Measurements from ENCODE around the gene RMP24.
"Not testable (repeated sequence)": the region's sequence is repeated elsewhere in the genome, so short reads cannot be mapped to it uniquely, and the experiment has no call there.

RMP24 gene

DNA sequence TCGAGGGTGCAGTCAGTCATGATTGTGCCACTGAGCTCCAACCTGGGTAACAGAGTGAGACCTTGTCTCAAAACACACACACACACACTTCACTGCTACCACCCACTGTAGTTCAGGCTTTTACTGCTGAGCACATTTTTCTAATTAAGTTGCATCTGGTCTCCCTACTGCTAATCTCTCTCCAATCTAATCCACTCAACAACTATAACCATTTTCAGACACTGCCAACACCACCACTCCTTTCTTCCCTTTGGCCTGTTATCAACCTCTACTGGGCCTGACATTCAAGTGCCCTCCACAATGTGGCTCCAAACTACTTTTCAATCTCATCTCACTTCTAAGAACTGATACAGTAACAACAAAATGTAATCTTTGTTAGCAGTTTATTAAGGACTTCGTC lies 44.8 kb downstream of the RMP24 start:
- TF ChIP-seq CTCF (IDR thresholded peaks at IDR 0.05; ENCODE audit: insufficient read depth in 1 of 2, low read depth in 1 of 2, low read length in 1 of 2, severe bottlenecking in 1 of 2, unreplicated experiment in 1 of 2): no peak
- no peak overlapping the region for H3K4me3 Mint-ChIP-seq (ENCODE audit: unreplicated experiment)
- H3K9me3 Mint-ChIP-seq (ENCODE audit: unreplicated experiment): no peaks in the 10 kb centered on the region
- Histone ChIP-seq H3K4me1 (no peaks in the 10 kb centered on the region), H3K36me3 (ENCODE audit: control insufficient read depth, insufficient read depth, low read length) (no peaks in the 10 kb centered on the region), H3K27me3 (replicated peaks; ENCODE audit: control insufficient read depth, insufficient read depth, low read length) (no peaks in the 10 kb centered on the region), H3K4me3 (ENCODE audit: low read depth, low read length) (no peak overlapping the region), H3K9me3 (no peaks in the 10 kb centered on the region)
- ChIA-PET POLR2A (no interaction called here), CTCF (interaction anchor here (0.6 kb wide), 1 partner anchor 266 kb away, joined by 3 read pairs; no protein-coding TSS in a partner anchor)
- no peak for DNase-seq
- no peaks in the 10 kb centered on the region for H3K27me3 Mint-ChIP-seq (ENCODE audit: insufficient read depth, unreplicated experiment)
- H3K27ac Mint-ChIP-seq (ENCODE audit: unreplicated experiment): no peak overlapping the region
- no peaks in the 10 kb centered on the region for H3K4me1 Mint-ChIP-seq (ENCODE audit: low read depth, unreplicated experiment)
- H3K36me3 Mint-ChIP-seq (ENCODE audit: insufficient read depth, unreplicated experiment): no peaks in the 10 kb centered on the region
- intact Hi-C loops (cut with micrococcal nuclease; ENCODE audit: unreplicated experiment): loop anchor here (5.0 to 10.0 kb wide), 4 partner anchors 48 to 265 kb away; partner anchors contain the start of genes ELP2, RPRD1A and SLC39A6
- BruUV-seq (replicated peaks): no TSS peak

- no peak for TF ChIP-seq CTCF (IDR thresholded peaks at IDR 0.05; ENCODE audit: insufficient read depth in 1 of 2, low read depth in 1 of 2, low read length in 1 of 2, severe bottlenecking in 1 of 2, unreplicated experiment in 1 of 2)
- intact Hi-C loops (cut with micrococcal nuclease; ENCODE audit: unreplicated experiment): no loop called here
- H3K4me3 ChIP-seq (ENCODE audit: low read depth, low read length): no peak overlapping the region
- Mint-ChIP-seq H3K9me3 (ENCODE audit: unreplicated experiment) (no peaks in the 10 kb centered on the region), H3K27me3 (ENCODE audit: insufficient read depth, unreplicated experiment) (no peaks in the 10 kb centered on the region), H3K36me3 (ENCODE audit: insufficient read depth, unreplicated experiment) (peaks cover 3% of the 10 kb centered on the region), H3K4me3 (ENCODE audit: unreplicated experiment) (no peak overlapping the region), H3K27ac (ENCODE audit: unreplicated experiment) (no peak overlapping the region), H3K4me1 (ENCODE audit: low read depth, unreplicated experiment) (no peaks in the 10 kb centered on the region)
- POLR2A ChIA-PET: no interaction called here
- DNase-seq: no peak
- no peaks in the 10 kb centered on the region for H3K36me3 ChIP-seq (ENCODE audit: control insufficient read depth, insufficient read depth, low read length)
- no peaks in the 10 kb centered on the region for H3K9me3 ChIP-seq
- no peaks in the 10 kb centered on the region for H3K27me3 ChIP-seq (replicated peaks; ENCODE audit: control insufficient read depth, insufficient read depth, low read length)
- CTCF ChIA-PET: no interaction called here
- H3K4me1 ChIP-seq: no peaks in the 10 kb centered on the region
- no TSS peak for BruUV-seq (replicated peaks)
These were observed 47.8 kb downstream of the RMP24 start for GRCh38 chr18:36020174-36020711.

DNA sequence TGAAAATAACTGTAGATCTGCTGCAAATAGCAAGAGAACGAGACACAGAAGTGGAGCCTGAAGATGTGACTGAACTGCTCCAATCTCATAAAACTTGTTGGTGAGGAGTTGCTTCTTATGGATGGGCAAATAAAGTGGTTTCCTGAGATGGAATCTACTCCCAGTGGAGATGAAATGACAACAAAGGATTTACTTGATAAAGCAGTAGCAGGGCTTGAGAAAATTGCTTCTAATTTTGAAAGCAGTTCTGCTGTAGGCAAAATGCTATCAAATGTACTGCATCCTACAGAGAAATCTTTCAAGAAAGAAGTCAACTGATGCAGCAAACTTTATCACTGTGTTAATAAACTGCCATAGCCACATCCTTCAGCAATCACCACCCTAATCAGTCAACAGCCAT lies 50.9 kb downstream of the RMP24 start:
- H3K27ac Mint-ChIP-seq (ENCODE audit: unreplicated experiment): no peak overlapping the region
- no peaks in the 10 kb centered on the region for H3K36me3 ChIP-seq (ENCODE audit: control insufficient read depth, insufficient read depth, low read length)
- TF ChIP-seq CTCF (IDR thresholded peaks at IDR 0.05; ENCODE audit: insufficient read depth in 1 of 2, low read depth in 1 of 2, low read length in 1 of 2, severe bottlenecking in 1 of 2, unreplicated experiment in 1 of 2): no peak
- H3K4me1 Mint-ChIP-seq (ENCODE audit: low read depth, unreplicated experiment): no peaks in the 10 kb centered on the region
- H3K27me3 Mint-ChIP-seq (ENCODE audit: insufficient read depth, unreplicated experiment): no peaks in the 10 kb centered on the region
- H3K36me3 Mint-ChIP-seq (ENCODE audit: insufficient read depth, unreplicated experiment): peaks cover 6% of the 10 kb centered on the region
- H3K4me3 ChIP-seq (ENCODE audit: low read depth, low read length): no peak overlapping the region
- ChIA-PET POLR2A (no interaction called here), CTCF (no interaction called here)
- intact Hi-C loops (cut with micrococcal nuclease; ENCODE audit: unreplicated experiment): no loop called here
- H3K4me1 ChIP-seq: no peaks in the 10 kb centered on the region
- BruUV-seq (replicated peaks): no TSS peak
- H3K4me3 Mint-ChIP-seq (ENCODE audit: unreplicated experiment): no peak overlapping the region
- H3K27me3 ChIP-seq (replicated peaks; ENCODE audit: control insufficient read depth, insufficient read depth, low read length): no peaks in the 10 kb centered on the region
- DNase-seq: no peak
- no peaks in the 10 kb centered on the region for H3K9me3 ChIP-seq
- H3K9me3 Mint-ChIP-seq (ENCODE audit: unreplicated experiment): no peaks in the 10 kb centered on the region

DNA sequence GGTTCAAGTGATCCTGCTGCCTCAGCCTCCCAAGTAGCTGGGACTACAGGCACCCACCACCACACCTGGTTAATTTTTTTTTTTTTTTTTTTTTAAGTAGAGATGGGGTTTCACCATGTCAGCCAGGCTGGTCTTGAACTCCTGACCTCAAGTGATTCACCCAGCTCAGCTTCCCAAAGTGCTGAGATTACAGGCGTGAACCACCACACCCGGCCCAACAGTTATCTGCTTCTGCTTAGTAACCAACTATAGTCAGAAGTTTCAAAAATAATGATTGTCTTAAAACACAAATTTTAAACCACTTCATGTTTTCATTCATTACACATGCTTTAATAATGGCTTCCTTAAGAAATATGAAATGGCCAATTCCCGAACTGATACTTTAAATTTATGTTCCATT lies 51.8 kb downstream of the RMP24 start:
- H3K4me1 Mint-ChIP-seq (ENCODE audit: low read depth, unreplicated experiment); H3K9me3 ChIP-seq; CTCF ChIA-PET; H3K4me3 ChIP-seq (ENCODE audit: low read depth, low read length); intact Hi-C loops (cut with micrococcal nuclease; ENCODE audit: unreplicated experiment); POLR2A ChIA-PET; DNase-seq; BruUV-seq (replicated peaks); H3K36me3 ChIP-seq (ENCODE audit: control insufficient read depth, insufficient read depth, low read length); H3K27me3 Mint-ChIP-seq (ENCODE audit: insufficient read depth, unreplicated experiment); H3K27me3 ChIP-seq (replicated peaks; ENCODE audit: control insufficient read depth, insufficient read depth, low read length); H3K27ac Mint-ChIP-seq (ENCODE audit: unreplicated experiment); H3K4me1 ChIP-seq; H3K4me3 Mint-ChIP-seq (ENCODE audit: unreplicated experiment); H3K36me3 Mint-ChIP-seq (ENCODE audit: insufficient read depth, unreplicated experiment); H3K9me3 Mint-ChIP-seq (ENCODE audit: unreplicated experiment): not testable (repeated sequence)

Data from Caco-2 (cell line).